Brain microvascular endothelial cell (primary cell): ENCODE data around the gene HBG2.

ENCODE experiments used
- DNase-seq: peaks from one replicate; pipeline ENCODE4 v3.0.0-alpha.2; 2020
- H3K27ac ChIP-seq: fragments of 250-450 bp; sonication (Bioruptor Pico); 2 replicates; pipeline ENCODE4 v1.5.1; 2020; ENCODE audit warnings: mild to moderate bottlenecking, moderate library complexity
- H3K27me3 ChIP-seq: fragments of 250-450 bp; sonication (Bioruptor Pico); replicated peaks from 2 replicates; pipeline ENCODE4 v1.5.1; 2020; ENCODE audit warnings: mild to moderate bottlenecking
- H3K36me3 ChIP-seq: fragments of 250-450 bp; sonication (Bioruptor Pico); replicated peaks from 2 replicates; pipeline ENCODE4 v1.5.1; 2020; ENCODE audit warnings: mild to moderate bottlenecking
- H3K4me3 ChIP-seq: 2 replicates; pipeline ENCODE4 v1.5.1; 2011; ENCODE audit warnings: low read depth, mild to moderate bottlenecking, control low read depth, low read length, moderate library complexity
- in situ Hi-C: cut with HindIII; loops from 2 replicates; pipeline ENCODE4 v1.10.0; 2017; ENCODE audit warnings: low sequenced_read_pairs, low pct_ligation_motif_present
- TF ChIP-seq, protein P1 (sequence below): IDR thresholded peaks from 2 replicates; pipeline ENCODE4 v1.5.1; 2011; ENCODE audit warnings: low read depth, mild to moderate bottlenecking, moderate library complexity, low read length, control low read depth, inconsistent platforms; ENCODE audit errors: missing control alignments

The HBG2 gene

DNA sequence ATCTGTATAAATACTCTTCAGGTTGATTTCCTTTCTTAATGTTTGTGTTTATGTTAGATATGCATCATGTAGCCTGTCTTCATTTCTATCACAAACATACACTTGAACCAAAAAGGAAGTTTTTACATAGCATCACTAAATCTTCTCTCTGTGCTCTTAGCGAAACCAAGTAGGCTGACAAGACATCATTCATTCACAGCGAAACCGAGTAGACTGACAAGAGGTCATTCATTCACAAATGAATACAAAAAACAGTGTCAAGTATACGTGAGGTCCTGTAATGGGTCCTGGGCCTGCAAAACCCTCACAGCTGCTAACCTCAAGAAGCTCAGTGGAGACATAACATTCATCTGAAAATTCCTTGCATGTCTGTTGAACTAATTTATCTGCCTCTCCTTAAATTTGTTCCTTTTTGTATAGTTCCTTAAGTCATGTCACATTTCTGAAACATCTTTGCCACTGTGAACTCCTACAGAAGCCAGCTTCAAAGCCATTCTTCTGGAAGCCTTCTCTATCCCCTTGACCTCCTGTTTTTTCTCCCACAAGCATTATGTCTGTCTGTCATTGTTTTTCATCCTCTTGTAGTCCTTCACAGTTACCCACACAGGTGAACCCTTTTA, 25.0 kb upstream of the HBG2 start:
- in situ Hi-C loops, result no loop called here
- DNase-seq, result no peak
- no peaks in the 10 kb centered on the region for H3K36me3 ChIP-seq
- no peak overlapping the region for H3K27ac ChIP-seq
- TF ChIP-seq, protein P1, sequence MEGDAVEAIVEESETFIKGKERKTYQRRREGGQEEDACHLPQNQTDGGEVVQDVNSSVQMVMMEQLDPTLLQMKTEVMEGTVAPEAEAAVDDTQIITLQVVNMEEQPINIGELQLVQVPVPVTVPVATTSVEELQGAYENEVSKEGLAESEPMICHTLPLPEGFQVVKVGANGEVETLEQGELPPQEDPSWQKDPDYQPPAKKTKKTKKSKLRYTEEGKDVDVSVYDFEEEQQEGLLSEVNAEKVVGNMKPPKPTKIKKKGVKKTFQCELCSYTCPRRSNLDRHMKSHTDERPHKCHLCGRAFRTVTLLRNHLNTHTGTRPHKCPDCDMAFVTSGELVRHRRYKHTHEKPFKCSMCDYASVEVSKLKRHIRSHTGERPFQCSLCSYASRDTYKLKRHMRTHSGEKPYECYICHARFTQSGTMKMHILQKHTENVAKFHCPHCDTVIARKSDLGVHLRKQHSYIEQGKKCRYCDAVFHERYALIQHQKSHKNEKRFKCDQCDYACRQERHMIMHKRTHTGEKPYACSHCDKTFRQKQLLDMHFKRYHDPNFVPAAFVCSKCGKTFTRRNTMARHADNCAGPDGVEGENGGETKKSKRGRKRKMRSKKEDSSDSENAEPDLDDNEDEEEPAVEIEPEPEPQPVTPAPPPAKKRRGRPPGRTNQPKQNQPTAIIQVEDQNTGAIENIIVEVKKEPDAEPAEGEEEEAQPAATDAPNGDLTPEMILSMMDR, result no peak
- H3K27me3 ChIP-seq, result no peaks in the 10 kb centered on the region
- no peak overlapping the region for H3K4me3 ChIP-seq

DNA sequence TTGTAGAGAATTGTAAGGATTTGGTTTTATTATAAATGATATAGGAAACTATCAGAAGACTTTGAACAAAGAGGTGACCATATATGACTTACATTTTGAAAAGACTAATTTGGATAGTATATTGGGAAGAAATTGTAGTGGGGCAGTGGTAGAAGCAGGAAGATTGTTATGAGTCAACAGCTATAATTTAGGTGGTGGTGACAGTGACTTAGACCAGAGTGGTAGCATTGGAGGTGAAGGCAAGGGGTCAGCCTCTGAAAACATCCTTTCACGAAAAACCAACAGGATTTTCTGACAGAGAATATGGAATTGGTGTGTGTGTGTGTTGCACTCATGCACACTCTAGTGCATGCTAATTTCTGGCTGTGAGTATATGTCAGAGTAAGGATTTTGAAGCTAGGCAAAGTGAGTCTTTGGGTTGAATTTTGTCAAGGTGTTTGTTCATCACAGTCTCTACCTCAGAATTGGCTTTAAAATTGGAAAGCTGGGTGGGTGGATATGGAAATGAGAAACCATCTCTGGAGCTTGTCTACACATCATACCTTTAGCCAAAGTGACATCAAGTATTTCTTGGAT, 23.3 kb upstream of the HBG2 start:
- in situ Hi-C loops, result no loop called here
- Histone ChIP-seq H3K27ac (no peak overlapping the region), H3K36me3 (no peaks in the 10 kb centered on the region), H3K4me3 (no peak overlapping the region), H3K27me3 (no peaks in the 10 kb centered on the region)
- no peak for DNase-seq
- TF ChIP-seq, protein P1, result no peak

DNA sequence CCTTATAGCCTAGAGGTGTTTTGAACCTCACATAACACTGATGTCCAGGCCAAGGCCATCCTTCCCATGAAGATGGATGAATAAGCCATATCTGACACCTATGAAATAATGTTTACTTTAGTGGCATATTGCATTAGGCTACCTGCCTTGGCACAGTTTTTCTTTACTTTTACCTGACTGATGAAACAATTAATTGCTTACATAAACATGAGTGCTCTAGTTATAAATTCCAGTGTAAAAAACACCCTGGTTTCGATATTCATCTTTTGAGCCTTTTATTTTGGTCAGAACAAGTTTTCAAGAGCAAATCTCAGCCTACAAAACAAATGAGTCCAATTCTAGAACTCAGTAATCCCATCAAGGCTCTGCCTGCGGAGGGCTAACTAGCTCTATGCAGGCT, 22.1 kb upstream of the HBG2 start:
- Histone ChIP-seq H3K27me3 (no peaks in the 10 kb centered on the region), H3K4me3 (no peak overlapping the region), H3K27ac (no peak overlapping the region), H3K36me3 (no peaks in the 10 kb centered on the region)
- in situ Hi-C loops, result no loop called here
- TF ChIP-seq, protein P1, result no peak
- no peak for DNase-seq

DNA sequence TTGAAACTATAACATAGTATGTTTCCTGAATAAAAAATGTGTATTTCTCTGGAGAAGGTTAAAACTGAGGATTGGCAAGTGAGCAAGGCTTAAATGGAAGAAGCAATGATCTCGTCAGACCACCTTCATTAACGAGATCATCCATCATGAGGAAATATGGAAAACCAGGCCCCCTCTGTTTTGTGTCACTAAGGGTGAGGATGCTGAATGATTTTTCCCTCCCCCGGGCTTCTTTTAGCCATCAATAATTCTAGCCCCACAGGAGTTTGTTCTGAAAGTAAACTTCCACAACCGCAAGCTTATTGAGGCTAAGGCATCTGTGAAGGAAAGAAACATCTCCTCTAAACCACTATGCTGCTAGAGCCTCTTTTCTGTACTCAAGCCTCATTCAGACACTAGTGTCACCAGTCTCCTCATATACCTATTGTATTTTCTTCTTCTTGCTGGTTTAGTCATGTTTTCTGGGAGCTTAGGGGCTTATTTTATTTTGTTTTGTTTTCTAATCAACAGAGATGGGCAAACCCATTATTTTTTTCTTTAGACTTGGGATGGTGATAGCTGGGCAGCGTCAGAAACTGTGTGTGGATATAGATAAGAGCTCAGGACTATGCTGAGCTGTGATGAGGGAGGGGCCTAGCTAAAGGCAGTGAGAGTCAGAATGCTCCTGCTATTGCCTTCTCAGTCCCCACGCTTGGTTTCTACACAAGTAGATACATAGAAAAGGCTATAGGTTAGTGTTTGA, 21.0 kb upstream of the HBG2 start:
- Histone ChIP-seq H3K27me3 (no peaks in the 10 kb centered on the region), H3K4me3 (no peak overlapping the region), H3K27ac (no peak overlapping the region), H3K36me3 (no peaks in the 10 kb centered on the region)
- TF ChIP-seq, protein P1, result no peak
- in situ Hi-C loops, result no loop called here
- DNase-seq, result no peak

DNA sequence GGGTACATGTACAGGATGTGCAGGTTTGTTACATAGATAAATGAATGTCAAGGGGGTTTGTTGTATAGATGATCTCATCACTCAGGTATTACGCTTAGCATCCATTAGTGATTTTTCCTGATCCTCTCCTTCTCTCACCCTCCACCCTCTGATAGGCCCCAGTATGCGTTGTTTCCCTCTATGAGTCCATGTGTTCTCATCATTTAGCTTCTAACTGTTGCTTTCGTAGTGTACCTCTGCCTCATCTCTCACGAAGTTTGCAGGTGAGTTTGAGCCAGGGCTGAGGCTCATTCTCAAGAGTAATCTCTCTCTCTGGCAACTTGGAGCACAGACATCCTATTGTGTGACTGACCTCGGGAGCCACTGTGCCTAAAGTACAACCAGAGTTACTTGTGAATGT, 19.8 kb upstream of the HBG2 start:
- TF ChIP-seq, protein P1, result no peak
- in situ Hi-C loops, result no loop called here
- no peak overlapping the region for H3K27ac ChIP-seq
- no peak for DNase-seq
- H3K27me3 ChIP-seq, result no peaks in the 10 kb centered on the region
- H3K36me3 ChIP-seq, result no peaks in the 10 kb centered on the region
- no peak overlapping the region for H3K4me3 ChIP-seq
